Mononuclear cell (primary cell): Measurements from ENCODE around the gene TSC22D1. TPM values are rescaled to one million over a fixed set of nuclear protein-coding genes. Genes with fewer than 3 reads are reported as not detected.

ENCODE experiments used
- H3K27me3 ChIP-seq: 2 replicates; pipeline ENCODE4 v1.6.0; 2011; ENCODE audit warnings: low read length, control low read depth; ENCODE audit not compliant: insufficient read depth
- H3K4me1 ChIP-seq: 2 replicates; pipeline ENCODE4 v1.5.1; 2011; ENCODE audit warnings: mild to moderate bottlenecking, low read length, control low read depth; ENCODE audit not compliant: insufficient read depth
- H3K4me3 ChIP-seq: 2 replicates; pipeline ENCODE4 v1.5.1; 2011; ENCODE audit warnings: mild to moderate bottlenecking, low read length, moderate library complexity
- H3K9me3 ChIP-seq: 2 replicates; pipeline ENCODE4 v1.5.1; 2011; ENCODE audit warnings: low read depth, mild to moderate bottlenecking, control low read depth, low read length
- total RNA-seq: library from RNA; depleted of rRNA; stranded (reverse); fragments of >200 nt; gene quantifications from one replicate; pipeline ENCODE4 v1.2.3, GENCODE V29; 2012

The TSC22D1 gene
- total RNA-seq, 1 donor, result 61.5 TPM

DNA sequence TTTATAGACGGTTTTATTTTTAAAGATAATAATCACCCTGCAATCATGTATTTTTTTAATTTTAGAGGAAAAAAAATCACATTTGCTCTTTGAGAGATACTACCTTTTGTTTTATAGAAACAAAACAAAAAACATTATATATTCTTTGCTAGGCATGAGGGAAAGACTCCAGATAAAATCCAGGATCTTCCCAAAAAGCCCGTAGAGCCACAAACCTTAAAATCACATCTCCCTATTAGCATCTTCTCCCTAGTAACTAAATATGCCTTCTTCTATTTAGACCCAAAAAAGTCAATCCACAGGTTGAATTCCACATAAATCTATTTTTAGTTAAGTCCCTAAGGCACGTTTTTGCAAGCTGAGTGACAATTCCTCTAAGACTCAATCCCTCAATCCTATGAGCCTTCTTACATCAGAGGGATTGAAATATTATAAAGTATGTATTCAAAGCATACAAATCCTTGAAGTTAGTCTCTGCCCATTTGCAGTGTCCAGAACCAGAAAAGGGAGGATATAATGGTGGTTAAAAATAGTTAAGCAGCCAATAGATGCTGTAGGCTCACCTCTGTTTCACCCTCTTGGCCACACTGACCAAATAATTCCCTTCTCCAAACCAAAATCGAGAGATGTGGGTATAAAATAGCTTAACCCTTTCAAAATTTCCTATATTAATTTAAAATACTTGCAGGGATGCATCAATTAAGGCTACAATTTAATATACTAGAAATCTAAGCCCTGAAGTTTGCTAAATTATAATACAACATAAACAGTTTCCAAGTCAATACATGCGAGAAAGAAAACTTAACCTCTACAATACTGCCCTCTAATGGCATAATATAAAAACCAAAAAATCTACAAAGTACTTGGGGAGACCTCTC, 138.5 kb downstream of the TSC22D1 start:
- Histone ChIP-seq H3K9me3 (no peaks in the 10 kb centered on the region), H3K4me3 (peak overlapping the region; percentile 41), H3K27me3 (peaks cover 6% of the 10 kb centered on the region), H3K4me1 (peaks cover 27% of the 10 kb centered on the region)

- no peaks in the 10 kb centered on the region for H3K9me3 ChIP-seq
- H3K4me1 ChIP-seq, result peaks cover 27% of the 10 kb centered on the region
- H3K4me3 ChIP-seq, result peak overlapping the region; percentile 41
- H3K27me3 ChIP-seq, result peaks cover 6% of the 10 kb centered on the region
These were observed 139.4 kb downstream of the TSC22D1 start for GRCh38 chr13:44436589-44437337.

DNA sequence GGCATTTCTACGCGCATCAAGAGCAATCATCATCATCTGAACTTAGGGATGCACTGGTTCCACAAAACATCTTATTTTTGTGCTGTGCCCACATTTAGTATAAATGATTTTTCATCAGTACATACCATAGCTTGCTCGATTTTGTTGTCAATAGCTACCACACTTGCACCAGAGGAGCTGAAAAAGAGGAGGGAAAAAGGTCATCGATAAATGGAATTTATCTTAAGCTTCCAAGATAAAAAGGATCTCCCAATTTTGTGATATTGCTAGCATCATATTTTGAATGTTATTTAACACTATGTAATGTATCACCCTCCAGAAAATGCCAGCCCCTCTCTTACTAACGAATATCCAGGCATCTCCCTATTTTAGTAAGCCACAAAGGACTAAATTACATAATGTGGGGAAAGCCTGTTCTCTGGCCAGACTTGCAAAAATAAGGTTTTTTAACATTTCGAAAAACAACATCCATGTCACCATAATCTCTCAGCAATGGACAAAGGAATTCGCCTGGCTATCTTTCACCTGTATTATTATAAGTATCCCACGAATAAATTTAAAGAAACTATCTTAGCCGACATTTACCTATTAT, 140.1 kb downstream of the TSC22D1 start:
- Histone ChIP-seq H3K9me3 (no peaks in the 10 kb centered on the region), H3K27me3 (peaks cover 6% of the 10 kb centered on the region), H3K4me1 (peaks cover 27% of the 10 kb centered on the region), H3K4me3 (peak overlapping the region; percentile 41)

DNA sequence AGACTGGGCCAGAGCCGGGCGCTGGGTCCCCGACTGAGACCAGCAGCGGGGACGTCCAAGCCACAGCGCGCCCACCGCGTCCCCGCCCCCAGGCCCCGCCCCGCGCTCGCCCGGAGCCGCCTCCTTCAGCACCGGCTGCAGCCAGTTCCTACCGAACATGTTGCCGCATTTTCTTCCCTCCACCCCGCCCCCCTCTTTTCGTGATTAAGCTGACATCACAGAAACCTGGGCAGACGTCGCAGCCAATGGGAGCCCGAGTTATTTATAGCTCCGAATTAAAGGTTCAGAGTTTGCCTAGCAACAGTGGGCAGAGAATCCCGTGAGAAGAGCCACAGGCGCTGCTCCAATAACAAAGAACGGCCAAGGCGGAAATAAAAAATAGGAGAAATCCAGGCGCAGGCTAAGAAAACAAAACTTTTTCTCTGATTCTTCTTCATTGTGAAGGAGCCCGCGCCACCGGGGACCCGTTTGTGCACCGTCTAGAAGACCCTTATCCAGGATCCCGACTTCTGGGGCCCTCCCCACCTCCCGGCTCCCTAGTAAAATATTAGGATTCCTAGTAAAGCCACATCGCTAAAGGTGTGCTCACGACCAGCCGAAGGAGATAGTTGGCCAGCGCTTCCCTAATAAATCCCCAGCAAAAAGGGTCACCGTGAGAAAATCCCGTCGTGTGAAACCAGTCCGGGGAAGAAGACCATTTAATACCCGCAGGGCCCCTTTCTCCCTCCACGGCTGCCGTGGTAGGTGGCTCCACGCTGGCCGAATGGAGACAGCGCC, 140.8 kb downstream of the TSC22D1 start:
- Histone ChIP-seq H3K4me1 (peaks cover 27% of the 10 kb centered on the region), H3K4me3 (peak overlapping the region; percentile 41), H3K27me3 (peaks cover 6% of the 10 kb centered on the region), H3K9me3 (no peaks in the 10 kb centered on the region)

DNA sequence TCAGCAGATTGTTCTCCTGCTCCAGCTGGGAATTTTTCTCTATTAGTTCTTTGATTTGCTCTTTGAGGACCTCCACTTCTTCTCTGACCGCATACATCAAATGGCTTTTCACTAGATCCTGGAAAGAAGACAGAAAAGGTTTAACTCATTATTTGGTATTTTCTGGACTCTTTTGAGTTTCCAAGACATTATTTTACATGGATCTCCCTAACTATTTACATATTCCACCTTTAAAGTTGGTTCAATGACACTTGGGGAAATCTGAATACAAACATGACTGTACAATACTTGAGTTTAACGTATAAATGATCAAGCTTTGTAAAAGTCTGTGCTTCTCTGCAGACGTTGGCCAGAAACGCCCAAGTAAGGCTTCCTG, 141.4 kb downstream of the TSC22D1 start:
- H3K4me3 ChIP-seq, result peak overlapping the region; percentile 41
- peaks cover 24% of the 10 kb centered on the region for H3K4me1 ChIP-seq
- H3K27me3 ChIP-seq, result peaks cover 6% of the 10 kb centered on the region
- no peaks in the 10 kb centered on the region for H3K9me3 ChIP-seq

- Histone ChIP-seq H3K9me3 (no peaks in the 10 kb centered on the region), H3K4me3 (no peak overlapping the region), H3K27me3 (peaks cover 6% of the 10 kb centered on the region), H3K4me1 (peaks cover 20% of the 10 kb centered on the region)
These were observed 142.0 kb downstream of the TSC22D1 start for GRCh38 chr13:44433863-44434765.

DNA sequence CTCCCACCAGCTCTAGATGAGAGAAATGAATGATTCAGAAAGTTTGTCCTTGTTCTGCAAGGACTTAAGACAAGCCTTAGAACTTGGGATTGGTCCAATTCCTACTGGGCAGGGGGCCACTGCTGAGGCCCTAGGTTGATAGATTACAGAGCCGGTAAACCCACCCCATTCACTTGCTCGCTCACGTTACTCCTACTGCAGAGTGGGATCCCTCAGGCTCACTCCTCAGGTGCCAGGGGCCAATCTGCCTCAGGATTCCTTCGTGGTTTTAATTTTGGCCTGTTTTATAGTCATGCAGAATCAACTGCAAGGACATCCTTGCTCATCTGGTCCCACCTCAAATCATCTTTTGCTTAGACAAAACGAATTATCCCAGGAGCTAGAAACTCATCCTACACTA, 143.5 kb downstream of the TSC22D1 start:
- H3K4me3 ChIP-seq, result no peak overlapping the region
- peaks cover 6% of the 10 kb centered on the region for H3K27me3 ChIP-seq
- H3K4me1 ChIP-seq, result peaks cover 18% of the 10 kb centered on the region
- no peaks in the 10 kb centered on the region for H3K9me3 ChIP-seq

DNA sequence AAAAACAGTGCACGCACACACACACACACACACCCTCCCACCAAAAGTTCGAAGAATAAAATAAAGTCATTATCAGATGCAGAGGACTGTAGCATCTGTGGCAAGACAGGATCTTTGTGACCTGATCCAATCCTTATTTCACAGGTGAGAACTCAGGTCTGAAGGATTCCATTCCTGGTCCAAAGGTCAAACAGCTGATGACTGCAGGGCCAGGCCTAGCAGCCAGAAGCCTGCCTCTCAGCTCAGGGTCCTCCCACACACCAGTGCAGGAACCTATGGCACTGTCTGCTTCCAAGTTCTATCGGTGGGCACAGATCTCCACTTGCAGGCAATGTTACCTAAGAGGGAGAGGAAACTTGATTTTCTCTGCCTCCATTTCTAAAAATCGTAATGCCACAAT, 145.0 kb downstream of the TSC22D1 start:
- Histone ChIP-seq H3K9me3 (no peaks in the 10 kb centered on the region), H3K4me1 (peaks cover 9% of the 10 kb centered on the region), H3K4me3 (no peak overlapping the region), H3K27me3 (peaks cover 3% of the 10 kb centered on the region)

GRCh38 chr13:44429311-44429710, 146.8 kb downstream of the TSC22D1 start:
- Histone ChIP-seq H3K4me1 (no peaks in the 10 kb centered on the region), H3K4me3 (no peak overlapping the region), H3K27me3 (no peaks in the 10 kb centered on the region), H3K9me3 (no peaks in the 10 kb centered on the region)

DNA sequence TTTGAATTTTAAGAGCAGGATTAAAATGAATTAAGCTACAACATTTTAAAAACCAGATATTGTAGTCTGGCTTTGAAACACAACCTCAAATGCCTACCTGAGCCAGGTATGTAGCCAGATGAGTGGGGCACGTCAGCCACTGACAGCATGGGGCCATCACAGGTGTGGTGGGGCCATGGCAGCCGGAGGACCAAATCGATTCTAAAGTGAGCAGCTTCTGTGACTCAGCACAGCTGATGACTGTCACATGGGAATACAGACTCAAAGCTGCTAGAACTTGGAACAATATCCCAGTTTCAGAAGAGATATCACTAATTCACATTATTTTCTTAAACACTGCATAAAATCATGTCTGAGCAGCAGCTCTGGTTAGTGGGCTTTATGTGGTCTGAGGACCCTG, 149.7 kb downstream of the TSC22D1 start:
- Histone ChIP-seq H3K4me1 (no peaks in the 10 kb centered on the region), H3K27me3 (no peaks in the 10 kb centered on the region), H3K4me3 (no peak overlapping the region), H3K9me3 (no peaks in the 10 kb centered on the region)

GRCh38 chr13:44425815-44426078, 150.4 kb downstream of the TSC22D1 start:
- H3K9me3 ChIP-seq, result no peaks in the 10 kb centered on the region

DNA sequence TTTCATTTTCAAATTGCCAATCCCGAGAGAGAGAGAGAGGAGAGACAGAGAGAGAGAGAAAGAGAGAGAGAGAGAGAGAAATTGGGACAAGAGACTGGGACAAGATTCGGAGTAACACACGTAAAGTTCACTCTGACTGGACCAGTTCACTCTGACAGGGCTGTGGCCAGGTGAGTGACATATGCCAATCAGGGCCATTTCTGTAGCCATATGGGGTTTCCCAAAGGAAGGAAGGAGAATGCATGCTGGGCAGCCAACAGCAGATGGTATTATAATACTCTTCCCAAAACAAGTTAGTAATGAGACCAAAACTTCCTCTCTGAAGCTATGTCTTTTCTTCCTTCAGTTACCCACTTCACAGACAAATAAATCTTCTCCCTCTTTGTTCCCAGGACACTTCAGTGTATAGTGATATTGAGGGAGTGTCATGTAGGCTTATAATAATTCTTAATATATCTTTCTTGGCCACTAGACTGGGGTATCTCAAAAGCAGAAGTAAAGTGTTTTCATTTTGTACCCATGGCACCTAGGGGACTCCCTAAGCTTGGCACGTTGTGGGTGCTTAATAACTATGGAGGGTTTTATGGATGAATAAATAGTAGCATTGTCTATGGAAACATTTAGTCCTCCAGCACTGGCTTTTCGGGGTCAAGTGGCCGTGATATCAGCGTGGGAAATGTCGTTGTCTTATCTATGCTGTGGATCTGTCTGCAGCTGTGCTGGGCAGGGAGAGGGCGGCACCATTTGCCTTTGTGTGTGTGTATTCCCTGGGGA, 150.9 kb downstream of the TSC22D1 start:
- Histone ChIP-seq H3K9me3 (no peaks in the 10 kb centered on the region), H3K4me3 (no peak overlapping the region), H3K4me1 (no peaks in the 10 kb centered on the region), H3K27me3 (no peaks in the 10 kb centered on the region)

More at GRCh38 chr13:44425815-44426078, 150.4 kb downstream of the TSC22D1 start:
- no peaks in the 10 kb centered on the region for H3K4me1 ChIP-seq
- no peaks in the 10 kb centered on the region for H3K27me3 ChIP-seq
- no peak overlapping the region for H3K4me3 ChIP-seq

DNA sequence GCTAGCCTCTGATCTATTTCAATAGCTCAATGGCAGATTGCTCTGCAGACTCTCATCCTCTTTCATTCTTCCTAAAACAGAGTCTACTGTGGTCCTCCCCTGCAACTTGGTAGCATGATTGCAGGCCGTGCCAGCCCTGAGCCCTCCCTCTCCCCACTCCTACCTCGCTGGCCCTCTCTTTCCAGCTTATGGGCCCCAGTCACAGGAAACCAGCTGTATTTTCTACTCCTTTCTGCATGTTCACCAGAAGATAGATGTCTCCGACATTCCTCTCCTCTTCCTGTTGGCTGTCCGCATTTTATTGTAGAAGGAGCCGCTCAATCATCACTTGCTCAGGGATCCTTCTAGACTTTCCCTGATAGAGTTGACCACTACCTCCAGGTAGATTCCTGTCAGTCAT, 152.3 kb downstream of the TSC22D1 start:
- Histone ChIP-seq H3K4me3 (no peak overlapping the region), H3K9me3 (no peaks in the 10 kb centered on the region), H3K4me1 (no peaks in the 10 kb centered on the region), H3K27me3 (no peaks in the 10 kb centered on the region)
